D721Med (cell line): Measurements from ENCODE around the gene ZDHHC11B.
"Not testable (repeated sequence)": the region's sequence is repeated elsewhere in the genome, so short reads cannot be mapped to it uniquely, and the experiment has no call there.

Experiments
- DNase-seq: peaks from one replicate; pipeline ENCODE4 v3.0.0; 2011; ENCODE audit warnings: low spot score; ENCODE audit not compliant: insufficient read length
- FAIRE-seq: peaks from 2 replicates; lab custom pipeline; 2011; peaks lifted over from hg19 to GRCh38; lab: Jason Lieb, UNC
- CTCF ChIP-seq: IDR thresholded peaks from 2 replicates; pipeline ENCODE4 v1.5.1; 2012; ENCODE audit warnings: mild to moderate bottlenecking, control low read depth; ENCODE audit not compliant: insufficient read depth; ENCODE audit errors: missing control alignments

ZDHHC11B gene

GRCh38 chr5:769485-770145, 14.9 kb downstream of the ZDHHC11B start:
- not testable (repeated sequence) for DNase-seq, FAIRE-seq

- FAIRE-seq, result no peak
- TF ChIP-seq CTCF, result no peak
- DNase-seq, result no peak
Observed at GRCh38 chr5:766666-767431, 17.7 kb downstream of the ZDHHC11B start.

GRCh38 chr5:765948-766631, 18.4 kb downstream of the ZDHHC11B start:
- no peak for TF ChIP-seq CTCF
- DNase-seq (no peak), FAIRE-seq (no peak)

GRCh38 chr5:763998-764781, 20.3 kb downstream of the ZDHHC11B start:
- FAIRE-seq, result no peak
- no peak for TF ChIP-seq CTCF
- no peak for DNase-seq

GRCh38 chr5:763397-763796, 21.1 kb downstream of the ZDHHC11B start:
- FAIRE-seq (no peak), DNase-seq (no peak)
- no peak for TF ChIP-seq CTCF

DNA sequence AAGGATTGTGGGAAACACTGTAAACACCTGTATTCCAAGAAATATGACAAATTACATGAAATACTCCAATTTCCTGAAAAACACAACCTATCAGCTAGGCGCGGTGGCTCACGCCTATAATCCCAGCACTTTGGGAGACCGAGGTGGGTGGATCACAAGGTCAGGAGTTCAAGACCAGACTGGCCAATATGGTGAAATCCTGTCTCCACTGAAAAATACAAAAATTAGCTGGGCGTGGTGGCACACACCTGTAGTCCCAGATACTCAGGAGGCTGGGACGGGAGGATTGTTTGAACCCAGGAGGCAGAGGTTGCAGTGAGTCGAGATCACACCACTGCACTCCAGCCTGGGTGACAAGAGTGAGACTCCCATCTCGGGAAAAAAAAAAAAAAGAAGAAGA, 21.5 kb downstream of the ZDHHC11B start:
- FAIRE-seq, DNase-seq: not testable (repeated sequence)

DNA sequence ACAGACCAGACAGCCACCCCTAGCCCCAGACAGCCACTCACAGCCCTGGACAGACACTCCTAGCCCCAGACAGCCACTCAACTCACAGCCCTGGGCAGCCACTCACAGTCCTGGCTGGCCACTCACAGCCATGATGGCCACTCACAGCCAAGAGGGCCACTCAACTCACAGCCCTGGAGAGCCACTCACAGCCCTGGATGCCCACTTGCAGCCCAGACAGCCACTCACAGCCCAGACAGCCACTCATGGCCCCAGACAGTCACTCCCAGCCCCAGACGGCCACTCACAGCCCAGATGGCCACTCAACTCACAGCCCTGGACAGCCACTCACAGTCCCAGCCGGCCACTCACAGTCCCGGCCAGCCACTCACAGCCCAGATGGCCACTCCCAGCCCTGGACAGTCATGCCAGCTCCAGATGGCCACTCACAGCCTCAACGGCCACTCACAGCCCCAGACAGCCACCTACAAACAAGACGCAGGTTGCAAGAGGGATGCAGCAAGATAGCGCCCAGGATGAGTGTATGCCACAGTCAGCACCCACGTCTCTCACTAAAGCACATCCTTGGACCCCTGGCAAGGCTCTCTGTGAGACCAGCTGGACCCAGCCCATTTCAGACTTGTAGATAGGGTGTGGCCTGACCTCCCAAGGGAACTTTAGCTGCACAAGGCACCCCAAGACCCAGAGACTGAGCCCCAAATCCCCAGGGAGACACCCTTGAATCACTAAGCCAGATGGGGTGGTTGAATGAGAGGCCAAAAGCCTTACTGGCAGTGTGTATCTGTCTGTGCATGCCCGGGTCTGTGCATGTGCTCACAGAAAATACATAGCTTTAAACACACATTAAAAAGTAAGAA, 22.4 kb downstream of the ZDHHC11B start:
- no peak for TF ChIP-seq CTCF
- FAIRE-seq, result no peak
- DNase-seq, result no peak
